Measurements from ENCODE around the gene MAST4.
A peak's percentile ranks its signal among the peaks of the same experiment; 100 is the strongest.
"Not testable (repeated sequence)": the region's sequence is repeated elsewhere in the genome, so short reads cannot be mapped to it uniquely, and the experiment has no call there.

Gene MAST4

GRCh38 chr5:66742896-66743247, 146.7 kb downstream of the MAST4 start:
- no peak for DNase-seq (ENCODE audit: low read depth in 2 of 2)

- no peak for DNase-seq (ENCODE audit: low read depth in 2 of 2)
Observed at GRCh38 chr5:66743344-66743743, 147.2 kb downstream of the MAST4 start.

GRCh38 chr5:66744040-66744439, 147.8 kb downstream of the MAST4 start:
- DNase-seq (ENCODE audit: low read depth in 2 of 2) = no peak

DNA sequence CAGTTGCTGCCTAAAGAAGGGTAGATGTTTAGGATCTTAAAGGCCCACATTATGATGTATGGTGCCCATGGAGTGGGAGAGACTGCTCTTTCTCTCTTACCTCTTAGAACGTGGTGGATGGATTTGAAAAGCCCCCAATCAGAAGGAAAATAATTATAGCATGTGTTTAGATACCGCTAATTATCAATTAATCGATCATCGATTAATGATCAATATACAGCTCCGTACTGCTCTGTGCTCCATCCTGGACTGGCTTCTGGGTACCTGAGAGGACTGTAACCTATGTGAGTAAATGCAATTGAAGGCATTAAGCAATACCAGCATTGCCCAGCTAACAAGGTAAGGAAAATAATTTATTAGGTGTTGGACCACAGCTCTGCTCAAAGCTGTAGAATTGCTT, 149.1 kb downstream of the MAST4 start:
- no peak for DNase-seq (ENCODE audit: low read depth in 2 of 2)

DNA sequence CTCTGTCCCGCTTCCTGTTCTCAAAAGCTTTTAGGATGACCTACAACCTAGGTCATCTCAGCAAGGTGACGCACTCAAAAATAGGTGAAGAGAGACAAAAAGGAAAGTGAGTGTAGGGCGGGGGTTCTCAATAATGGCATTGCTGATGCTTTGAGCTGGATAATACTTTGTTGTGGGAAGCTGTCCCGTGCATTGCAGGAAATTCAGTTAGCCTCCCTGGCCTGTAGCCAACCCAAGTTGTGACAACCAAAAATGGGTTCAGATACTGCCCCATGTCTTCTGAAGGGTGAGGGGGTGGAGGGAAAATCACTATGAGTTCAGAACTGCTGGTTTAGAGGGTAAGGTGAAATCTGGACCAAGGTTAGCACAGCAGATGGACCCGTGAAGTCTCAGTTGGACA, 151.4 kb downstream of the MAST4 start:
- no peak for DNase-seq (ENCODE audit: low read depth in 2 of 2)

DNA sequence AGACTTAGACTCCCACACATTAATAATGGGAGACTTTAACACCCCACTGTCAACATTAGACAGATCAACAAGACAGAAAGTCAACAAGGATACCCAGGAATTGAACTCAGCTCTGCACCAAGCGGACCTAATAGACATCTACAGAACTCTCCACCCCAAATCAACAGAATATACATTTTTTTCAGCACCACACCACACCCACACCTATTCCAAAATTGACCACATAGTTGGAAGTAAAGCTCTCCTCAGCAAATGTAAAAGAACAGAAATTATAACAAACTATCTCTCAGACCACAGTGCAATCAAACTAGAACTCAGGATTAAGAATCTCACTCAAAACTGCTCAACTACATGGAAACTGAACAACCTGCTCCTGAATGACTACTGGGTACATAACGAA, 156.5 kb downstream of the MAST4 start:
- not testable (repeated sequence) for DNase-seq (ENCODE audit: low read depth in 2 of 2)

GRCh38 chr5:66757219-66757833, 161.1 kb downstream of the MAST4 start:
- DNase-seq (ENCODE audit: low read depth in 2 of 2) = peak; percentile 4 to 5

DNA sequence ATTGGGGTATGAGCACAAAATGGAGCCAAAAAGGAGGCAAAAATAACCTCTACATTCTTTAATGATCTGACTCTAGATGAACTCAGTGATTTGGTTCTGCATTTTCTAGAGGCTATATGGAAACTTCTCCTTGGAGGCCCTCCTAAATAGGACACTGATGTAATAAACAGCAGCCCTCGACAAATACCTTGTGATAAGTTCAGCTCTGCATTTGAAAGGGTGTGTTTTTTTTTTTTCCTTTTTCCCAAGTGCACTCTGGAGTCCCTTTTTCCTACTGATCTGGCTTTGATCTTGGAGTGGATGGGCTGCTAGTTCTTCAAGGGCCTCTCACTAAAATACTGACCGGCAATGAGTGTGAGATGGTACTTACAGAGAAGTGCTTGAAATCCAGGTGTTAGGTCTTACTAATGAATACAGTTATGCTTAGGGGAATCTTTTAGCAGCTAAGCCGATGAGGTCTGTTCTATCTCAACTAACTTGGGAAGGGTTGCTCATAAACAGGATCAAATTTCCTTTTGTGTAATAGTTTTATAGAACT, 161.7 kb downstream of the MAST4 start:
- no peak for DNase-seq (ENCODE audit: low read depth in 2 of 2)

- no peak for DNase-seq (ENCODE audit: low read depth in 2 of 2)
Observed at GRCh38 chr5:66769030-66769733, 173.0 kb downstream of the MAST4 start.

- DNase-seq (ENCODE audit: low read depth in 2 of 2) = no peak
Observed at GRCh38 chr5:66769839-66770617, 173.8 kb downstream of the MAST4 start.

DNA sequence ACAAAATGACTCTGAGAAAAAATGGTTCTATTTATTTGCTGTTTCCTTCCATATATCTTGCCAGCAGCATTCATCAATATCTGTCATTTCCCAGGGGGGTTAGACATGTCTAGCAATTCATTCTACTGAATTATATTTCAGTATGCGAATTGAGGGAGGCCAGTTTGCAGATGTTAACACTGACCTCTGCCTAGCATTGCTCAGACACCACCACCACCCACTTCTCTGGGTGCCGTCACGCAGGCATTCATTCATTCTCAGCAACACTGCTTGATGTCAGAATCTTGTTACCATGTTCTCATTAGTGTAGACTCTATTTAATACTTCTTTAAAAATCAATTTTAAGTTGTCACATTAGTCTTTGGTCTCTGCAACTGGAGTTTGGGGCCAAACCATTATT, 181.7 kb downstream of the MAST4 start:
- DNase-seq (ENCODE audit: low read depth in 2 of 2) = no peak

- no peak for DNase-seq (ENCODE audit: low read depth in 2 of 2)
Observed at GRCh38 chr5:66779528-66779927, 183.3 kb downstream of the MAST4 start.

DNA sequence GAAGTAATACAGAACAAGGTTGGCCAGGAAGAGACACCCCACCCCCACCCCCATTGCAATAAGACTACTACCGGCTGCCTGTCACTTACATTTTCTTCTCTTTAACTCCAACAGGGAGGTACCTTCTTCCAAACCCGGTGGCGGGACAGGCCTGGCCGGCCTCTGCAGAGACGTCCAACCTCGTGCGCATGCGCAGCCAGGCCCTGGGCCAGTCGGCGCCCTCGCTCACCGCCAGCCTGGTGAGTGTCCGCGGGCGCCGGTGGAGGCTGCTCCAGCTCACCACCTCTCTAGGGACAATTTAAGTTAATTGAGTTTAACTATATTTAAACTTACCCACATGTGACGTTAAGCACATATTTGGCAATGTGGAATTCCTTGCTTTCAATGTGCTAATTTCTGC, 192.4 kb downstream of the MAST4 start:
- DNase-seq (ENCODE audit: low read depth in 2 of 2) = no peak

DNA sequence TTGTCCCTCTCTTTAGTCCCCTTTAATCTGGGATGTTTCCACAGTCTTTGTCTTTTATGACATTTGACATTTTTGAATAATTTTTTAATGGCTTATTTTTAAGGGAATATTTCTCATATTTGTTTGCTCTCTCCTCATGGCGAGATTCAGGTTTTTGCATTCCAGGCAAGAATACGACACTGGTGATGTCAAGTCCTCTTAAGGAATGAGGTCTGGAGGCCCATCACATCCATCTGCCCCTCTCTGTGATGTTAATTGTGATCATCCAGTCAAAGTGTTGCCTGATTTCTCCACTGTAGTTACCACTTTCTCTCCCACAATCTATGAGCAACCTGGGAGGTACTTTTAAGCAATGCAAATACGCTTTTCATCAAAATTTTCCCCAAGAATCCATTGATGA, 193.2 kb downstream of the MAST4 start:
- no peak for DNase-seq (ENCODE audit: low read depth in 2 of 2)

- no peak for DNase-seq (ENCODE audit: low read depth in 2 of 2)
Observed at GRCh38 chr5:66793049-66793448, 196.9 kb downstream of the MAST4 start.

- no peak for DNase-seq (ENCODE audit: low read depth in 2 of 2)
Observed at GRCh38 chr5:66795682-66796081, 199.5 kb downstream of the MAST4 start.

GRCh38 chr5:66796305-66797292, 200.4 kb downstream of the MAST4 start:
- no peak for DNase-seq (ENCODE audit: low read depth in 2 of 2)

- no peak for DNase-seq (ENCODE audit: low read depth in 2 of 2)
Observed at GRCh38 chr5:66802941-66803340, 206.7 kb downstream of the MAST4 start.

GRCh38 chr5:66805514-66806430, 209.6 kb downstream of the MAST4 start:
- DNase-seq (ENCODE audit: low read depth in 2 of 2) = no peak

DNA sequence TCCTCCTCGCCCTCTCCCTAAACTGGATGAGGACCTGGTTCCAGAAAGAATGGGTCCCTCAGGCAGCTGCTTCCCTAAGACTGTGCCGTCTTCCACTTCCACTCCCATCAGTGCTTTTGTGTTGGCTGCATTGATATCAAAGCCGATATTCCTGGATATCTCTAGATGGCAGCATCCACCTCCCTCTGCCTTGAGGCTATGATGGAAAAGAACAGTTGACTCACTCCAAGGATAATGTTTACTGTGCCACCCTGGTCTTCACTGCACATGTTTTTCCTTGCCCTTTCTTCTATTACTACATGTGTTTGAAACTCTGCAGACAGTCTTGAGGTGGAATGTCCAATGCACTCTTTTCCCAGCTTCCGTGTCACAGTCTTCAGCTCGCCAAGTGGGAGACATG, 211.6 kb downstream of the MAST4 start:
- DNase-seq (ENCODE audit: low read depth in 2 of 2) = no peak
